AG04449 (cell line): ENCODE measurements around the gene PRPSAP1.

ENCODE experiments used
- CTCF ChIA-PET: fragments of 350-600 bp; formaldehyde crosslinking; extraction: SDS; loops from one replicate; lab custom pipeline; 2021; ENCODE audit warnings: antibody characterized with exemption; lab: Yijun Ruan, JAX
- POLR2A ChIA-PET: fragments of 400-600, 350-600 bp; formaldehyde crosslinking; extraction: SDS; loops from one replicate; lab custom pipeline; 2020; ENCODE audit warnings: antibody characterized with exemption, inconsistent platforms; lab: Yijun Ruan, JAX
- DNase-seq: peaks from one replicate; pipeline ENCODE4 v3.0.0-alpha.2; 2010; ENCODE audit warnings: low read depth, low spot score
- H3K4me3 ChIP-seq: 2 replicates; pipeline ENCODE4 v1.5.1; 2011; ENCODE audit warnings: low read depth, mild to moderate bottlenecking, control low read depth, low read length
- CTCF ChIP-seq: IDR thresholded peaks from one replicate; pipeline ENCODE4 v1.5.1; 2011; ENCODE audit warnings: mild to moderate bottlenecking, moderate library complexity, low read length, control low read depth, inconsistent platforms; ENCODE audit not compliant: insufficient read depth; ENCODE audit errors: missing control alignments

PRPSAP1 gene

GRCh38 chr17:76327696-76328095 lies 26.0 kb downstream of the PRPSAP1 start:
- H3K4me3 ChIP-seq: no peak overlapping the region
- no peak for DNase-seq
- POLR2A ChIA-PET: no interaction called here
- CTCF ChIA-PET: interaction anchor here (1.0 to 3.1 kb wide), 4 partner anchors 43 to 70 kb away, joined by 3 to 17 read pairs (median 9); partner anchors contain the start of gene SPHK1
- no peak for TF ChIP-seq CTCF

- TF ChIP-seq CTCF: no peak
- ChIA-PET CTCF (interaction anchor here (1.0 to 3.1 kb wide), 5 partner anchors 13 to 72 kb away, joined by 3 to 17 read pairs (median 5); partner anchors contain the start of genes PRPSAP1 and SPHK1), POLR2A (interaction anchor here (0.5 kb wide), 1 partner anchor 28 kb away, joined by 3 read pairs; no protein-coding TSS in a partner anchor)
- DNase-seq: no peak
- no peak overlapping the region for H3K4me3 ChIP-seq
Measured at GRCh38 chr17:76326306-76326705, 27.4 kb downstream of the PRPSAP1 start.

GRCh38 chr17:76318586-76318985 lies 35.1 kb downstream of the PRPSAP1 start:
- no peak overlapping the region for H3K4me3 ChIP-seq
- no peak for TF ChIP-seq CTCF
- DNase-seq: peak; percentile 16
- CTCF ChIA-PET: interaction anchor here (0.8 to 4.4 kb wide), 3 partner anchors 15 to 67 kb away, joined by 5 to 17 read pairs (median 11); partner anchors contain the start of gene SPHK1
- POLR2A ChIA-PET: no interaction called here

GRCh38 chr17:76317535-76317934 lies 36.2 kb downstream of the PRPSAP1 start:
- CTCF ChIA-PET: interaction anchor here (1.0 to 4.4 kb wide), 6 partner anchors 13 to 136 kb away, joined by 3 to 24 read pairs (median 17); partner anchors contain the start of gene SPHK1
- POLR2A ChIA-PET: no interaction called here

GRCh38 chr17:76314392-76315227 lies 39.1 kb downstream of the PRPSAP1 start:
- ChIA-PET POLR2A (no interaction called here), CTCF (interaction anchor here (0.8 to 4.1 kb wide), 4 partner anchors 11 to 70 kb away, joined by 3 to 24 read pairs (median 5); partner anchors contain the start of gene SPHK1)
- TF ChIP-seq CTCF: no peak
- DNase-seq: no peak
- no peak overlapping the region for H3K4me3 ChIP-seq

More at GRCh38 chr17:76317535-76317934, 36.2 kb downstream of the PRPSAP1 start:
- H3K4me3 ChIP-seq: no peak overlapping the region
- TF ChIP-seq CTCF: no peak
- no peak for DNase-seq

- ChIA-PET CTCF (interaction anchor here (1.0 to 21.0 kb wide), 5 partner anchors 9 to 84 kb away, joined by 3 to 851 read pairs (median 5); partner anchors contain the start of gene SPHK1), POLR2A (no interaction called here)
- no peak overlapping the region for H3K4me3 ChIP-seq
- TF ChIP-seq CTCF: no peak
- no peak for DNase-seq
Measured at GRCh38 chr17:76312735-76313134, 41.0 kb downstream of the PRPSAP1 start.
